Activated CD4-positive, alpha-beta T cell treated with anti-CD3 and anti-CD28 coated beads for 24 hours (primary cell): ENCODE data around the gene FBXO45.
"Not testable (repeated sequence)": the region's sequence is repeated elsewhere in the genome, so short reads cannot be mapped to it uniquely, and the experiment has no call there.

Experiments
- DNase-seq, 2 donors: peaks; one replicate each; pipeline ENCODE4 v3.0.0-alpha.2; 2020; ENCODE audit warnings: low read depth in 2 of 2

FBXO45 gene

GRCh38 chr3:196557236-196557635 lies 11.2 kb upstream of the FBXO45 start:
- no peak for DNase-seq

GRCh38 chr3:196558476-196558875 lies 10.0 kb upstream of the FBXO45 start:
- DNase-seq: no peak

- no peak for DNase-seq
These were observed 8.6 kb upstream of the FBXO45 start for GRCh38 chr3:196559826-196560225.

- DNase-seq: peak in 1 of 2 donors; percentile 8
These were observed 4.7 kb upstream of the FBXO45 start for GRCh38 chr3:196563721-196564225.

GRCh38 chr3:196569003-196569516 lies 600 bp downstream of the FBXO45 start:
- peak; percentile 23 to 39 for DNase-seq

- DNase-seq: not testable (repeated sequence)
These were observed 1.9 kb downstream of the FBXO45 start for GRCh38 chr3:196570332-196570731.

- no peak for DNase-seq
These were observed 3.9 kb downstream of the FBXO45 start for GRCh38 chr3:196572389-196572788.

- no peak for DNase-seq
These were observed 16.7 kb downstream of the FBXO45 start for GRCh38 chr3:196585044-196585757.

GRCh38 chr3:196590279-196590678 lies 21.8 kb downstream of the FBXO45 start:
- DNase-seq: no peak

GRCh38 chr3:196596355-196596754 lies 27.9 kb downstream of the FBXO45 start:
- DNase-seq: no peak

GRCh38 chr3:196597971-196598733 lies 29.7 kb downstream of the FBXO45 start:
- DNase-seq: not testable (repeated sequence)

GRCh38 chr3:196599734-196600128 lies 31.3 kb downstream of the FBXO45 start:
- no peak for DNase-seq

GRCh38 chr3:196600359-196600758 lies 31.9 kb downstream of the FBXO45 start:
- DNase-seq: no peak

- no peak for DNase-seq
These were observed 34.2 kb downstream of the FBXO45 start for GRCh38 chr3:196602673-196603072.

GRCh38 chr3:196603683-196604082 lies 35.2 kb downstream of the FBXO45 start:
- DNase-seq: no peak

GRCh38 chr3:196604548-196604947 lies 36.1 kb downstream of the FBXO45 start:
- peak in 1 of 2 donors; percentile 29 for DNase-seq

- DNase-seq: no peak
These were observed 40.2 kb downstream of the FBXO45 start for GRCh38 chr3:196608693-196609092.

- peak; percentile 95 to 96 for DNase-seq
These were observed 40.9 kb downstream of the FBXO45 start for GRCh38 chr3:196609343-196609775.

GRCh38 chr3:196609805-196610515 lies 41.5 kb downstream of the FBXO45 start:
- no peak for DNase-seq

- no peak for DNase-seq
These were observed 43.5 kb downstream of the FBXO45 start for GRCh38 chr3:196611761-196612483.

- not testable (repeated sequence) for DNase-seq
These were observed 46.8 kb downstream of the FBXO45 start for GRCh38 chr3:196615234-196615633.
